ENCODE results near the gene PLA2G4B.

PLA2G4B gene

GRCh38 chr15:41849861-41850260 lies 11.2 kb downstream of the PLA2G4B start:
- DNase-seq, result no peak

GRCh38 chr15:41850482-41851166 lies 12.0 kb downstream of the PLA2G4B start:
- DNase-seq, result no peak

GRCh38 chr15:41851167-41851523 lies 12.5 kb downstream of the PLA2G4B start:
- no peak for DNase-seq

GRCh38 chr15:41851755-41852370 lies 13.2 kb downstream of the PLA2G4B start:
- DNase-seq, result no peak

GRCh38 chr15:41852736-41853590 lies 14.3 kb downstream of the PLA2G4B start:
- DNase-seq, result no peak

- DNase-seq, result no peak
These were observed 15.2 kb downstream of the PLA2G4B start for GRCh38 chr15:41853831-41854230.

GRCh38 chr15:41854443-41854842 lies 15.8 kb downstream of the PLA2G4B start:
- no peak for DNase-seq

- DNase-seq, result no peak
These were observed 16.8 kb downstream of the PLA2G4B start for GRCh38 chr15:41855261-41855961.

GRCh38 chr15:41856262-41856661 lies 17.6 kb downstream of the PLA2G4B start:
- no peak for DNase-seq

GRCh38 chr15:41856716-41857115 lies 18.1 kb downstream of the PLA2G4B start:
- DNase-seq, result no peak

GRCh38 chr15:41857316-41857715 lies 18.7 kb downstream of the PLA2G4B start:
- no peak for DNase-seq

GRCh38 chr15:41858756-41859155 lies 20.1 kb downstream of the PLA2G4B start:
- no peak for DNase-seq

GRCh38 chr15:41860049-41860828 lies 21.6 kb downstream of the PLA2G4B start:
- DNase-seq, result no peak

- no peak for DNase-seq
These were observed 23.2 kb downstream of the PLA2G4B start for GRCh38 chr15:41861736-41862356.

- DNase-seq, result no peak
These were observed 24.0 kb downstream of the PLA2G4B start for GRCh38 chr15:41862515-41863116.

GRCh38 chr15:41865490-41866055 lies 26.9 kb downstream of the PLA2G4B start:
- no peak for DNase-seq

- no peak for DNase-seq
These were observed 27.6 kb downstream of the PLA2G4B start for GRCh38 chr15:41866263-41866703.

GRCh38 chr15:41866872-41867579 lies 28.4 kb downstream of the PLA2G4B start:
- DNase-seq, result no peak

GRCh38 chr15:41868321-41868720 lies 29.7 kb downstream of the PLA2G4B start:
- DNase-seq, result no peak

Measured in fibroblast of skin of back (primary cell).